Measurements from ENCODE around the gene STAB2.
"Not testable (repeated sequence)": the region's sequence is repeated elsewhere in the genome, so short reads cannot be mapped to it uniquely, and the experiment has no call there.

STAB2 gene

GRCh38 chr12:103589517-103589916 is 2.4 kb downstream of the STAB2 start:
- no peak for DNase-seq

- DNase-seq, result no peak
These were observed 3.2 kb downstream of the STAB2 start for GRCh38 chr12:103590271-103590670.

- DNase-seq, result no peak
These were observed 9.9 kb downstream of the STAB2 start for GRCh38 chr12:103596981-103597380.

- DNase-seq, result no peak
These were observed 12.2 kb downstream of the STAB2 start for GRCh38 chr12:103599274-103599673.

GRCh38 chr12:103600967-103601728 is 14.1 kb downstream of the STAB2 start:
- no peak for DNase-seq

GRCh38 chr12:103620395-103620794 is 33.3 kb downstream of the STAB2 start:
- DNase-seq, result no peak

GRCh38 chr12:103623716-103624115 is 36.6 kb downstream of the STAB2 start:
- no peak for DNase-seq

GRCh38 chr12:103626498-103626897 is 39.4 kb downstream of the STAB2 start:
- no peak for DNase-seq

GRCh38 chr12:103627189-103627855 is 40.2 kb downstream of the STAB2 start:
- no peak for DNase-seq

GRCh38 chr12:103632554-103633216 is 45.6 kb downstream of the STAB2 start:
- DNase-seq, result peak; percentile 22 to 27

- no peak for DNase-seq
These were observed 47.7 kb downstream of the STAB2 start for GRCh38 chr12:103634732-103635131.

GRCh38 chr12:103635419-103635818 is 48.3 kb downstream of the STAB2 start:
- DNase-seq, result no peak

GRCh38 chr12:103637021-103637420 is 49.9 kb downstream of the STAB2 start:
- DNase-seq, result no peak

- DNase-seq, result no peak
These were observed 50.4 kb downstream of the STAB2 start for GRCh38 chr12:103637429-103637828.

- DNase-seq, result no peak
These were observed 52.9 kb downstream of the STAB2 start for GRCh38 chr12:103639983-103640382.

- no peak for DNase-seq
These were observed 53.3 kb downstream of the STAB2 start for GRCh38 chr12:103640410-103640809.

GRCh38 chr12:103640831-103641230 is 53.8 kb downstream of the STAB2 start:
- no peak for DNase-seq

GRCh38 chr12:103642240-103642864 is 55.3 kb downstream of the STAB2 start:
- DNase-seq, result no peak

GRCh38 chr12:103645202-103645601 is 58.1 kb downstream of the STAB2 start:
- no peak for DNase-seq

- DNase-seq, result no peak
These were observed 60.2 kb downstream of the STAB2 start for GRCh38 chr12:103647267-103647666.

GRCh38 chr12:103652808-103653207 is 65.7 kb downstream of the STAB2 start:
- DNase-seq, result no peak

GRCh38 chr12:103653568-103654173 is 66.6 kb downstream of the STAB2 start:
- DNase-seq, result not testable (repeated sequence)

- no peak for DNase-seq
These were observed 67.7 kb downstream of the STAB2 start for GRCh38 chr12:103654816-103655215.

Measured in CD4-positive, alpha-beta T cell treated with Interleukin-4 for 1 hour (primary cell).